Measurements from ENCODE around the gene MND1. TPM values are rescaled to one million over a fixed set of nuclear protein-coding genes. Genes with fewer than 3 reads are reported as not detected.

The MND1 gene
- polyA plus RNA-seq, 2 donors: 3.4 to 4.6 TPM

GRCh38 chr4:153427363-153428071 is 83.0 kb downstream of the MND1 start:
- no peaks in the 10 kb centered on the region for H3K9me3 ChIP-seq (ENCODE audit: control insufficient read depth in 2 of 2, insufficient read depth in 1 of 2, low read depth in 1 of 2, low read length in 1 of 2)
- no peak overlapping the region for H3K27ac ChIP-seq (ENCODE audit: low read depth in 2 of 2, low read length in 1 of 2)
- 93% methylated on average over 4 of the region's 4 CpGs for WGBS, 2 donors

GRCh38 chr4:153428941-153429475 is 84.5 kb downstream of the MND1 start:
- no peak overlapping the region for H3K27ac ChIP-seq (ENCODE audit: low read depth in 2 of 2, low read length in 1 of 2)
- no peaks in the 10 kb centered on the region for H3K36me3 ChIP-seq (ENCODE audit: control insufficient read depth in 2 of 2, insufficient read depth in 2 of 2, low read length in 1 of 2)
- 63% methylated on average over 3 of the region's 3 CpGs for WGBS, 2 donors

More at GRCh38 chr4:153427363-153428071, 83.0 kb downstream of the MND1 start:
- no peak overlapping the region for H3K4me3 ChIP-seq (ENCODE audit: low read depth in 1 of 2, low read length in 2 of 2)
- H3K27me3 ChIP-seq (ENCODE audit: control insufficient read depth in 1 of 2, insufficient read depth in 2 of 2, low read length in 2 of 2): no peaks in the 10 kb centered on the region
- no peaks in the 10 kb centered on the region for H3K4me1 ChIP-seq (ENCODE audit: control insufficient read depth in 2 of 2, insufficient read depth in 2 of 2, low read length in 1 of 2)
- no peaks in the 10 kb centered on the region for H3K36me3 ChIP-seq (ENCODE audit: control insufficient read depth in 2 of 2, insufficient read depth in 2 of 2, low read length in 1 of 2)

GRCh38 chr4:153432965-153433753 is 88.7 kb downstream of the MND1 start:
- Histone ChIP-seq H3K4me3 (ENCODE audit: low read depth in 1 of 2, low read length in 2 of 2) (no peak overlapping the region), H3K27ac (ENCODE audit: low read depth in 2 of 2, low read length in 1 of 2) (peak overlapping the region in 1 of 2 donors; percentile 45)

More at GRCh38 chr4:153428941-153429475, 84.5 kb downstream of the MND1 start:
- H3K9me3 ChIP-seq (ENCODE audit: control insufficient read depth in 2 of 2, insufficient read depth in 1 of 2, low read depth in 1 of 2, low read length in 1 of 2): no peaks in the 10 kb centered on the region
- H3K4me1 ChIP-seq (ENCODE audit: control insufficient read depth in 2 of 2, insufficient read depth in 2 of 2, low read length in 1 of 2): no peaks in the 10 kb centered on the region
- no peak overlapping the region for H3K4me3 ChIP-seq (ENCODE audit: low read depth in 1 of 2, low read length in 2 of 2)
- H3K27me3 ChIP-seq (ENCODE audit: control insufficient read depth in 1 of 2, insufficient read depth in 2 of 2, low read length in 2 of 2): no peaks in the 10 kb centered on the region

GRCh38 chr4:153433754-153434105 is 89.2 kb downstream of the MND1 start:
- Histone ChIP-seq H3K4me3 (ENCODE audit: low read depth in 1 of 2, low read length in 2 of 2) (no peak overlapping the region), H3K4me1 (ENCODE audit: control insufficient read depth in 2 of 2, insufficient read depth in 2 of 2, low read length in 1 of 2) (no peaks in the 10 kb centered on the region), H3K27me3 (ENCODE audit: control insufficient read depth in 1 of 2, insufficient read depth in 2 of 2, low read length in 2 of 2) (no peaks in the 10 kb centered on the region), H3K9me3 (ENCODE audit: control insufficient read depth in 2 of 2, insufficient read depth in 1 of 2, low read depth in 1 of 2, low read length in 1 of 2) (no peaks in the 10 kb centered on the region), H3K36me3 (ENCODE audit: control insufficient read depth in 2 of 2, insufficient read depth in 2 of 2, low read length in 1 of 2) (no peaks in the 10 kb centered on the region), H3K27ac (ENCODE audit: low read depth in 2 of 2, low read length in 1 of 2) (no peak overlapping the region)
- 53 to 59% methylated on average over 3 of the region's 3 CpGs for WGBS, 2 donors

More at GRCh38 chr4:153432965-153433753, 88.7 kb downstream of the MND1 start:
- Histone ChIP-seq H3K4me1 (ENCODE audit: control insufficient read depth in 2 of 2, insufficient read depth in 2 of 2, low read length in 1 of 2) (no peaks in the 10 kb centered on the region), H3K9me3 (ENCODE audit: control insufficient read depth in 2 of 2, insufficient read depth in 1 of 2, low read depth in 1 of 2, low read length in 1 of 2) (no peaks in the 10 kb centered on the region), H3K27me3 (ENCODE audit: control insufficient read depth in 1 of 2, insufficient read depth in 2 of 2, low read length in 2 of 2) (no peaks in the 10 kb centered on the region), H3K36me3 (ENCODE audit: control insufficient read depth in 2 of 2, insufficient read depth in 2 of 2, low read length in 1 of 2) (no peaks in the 10 kb centered on the region)
- WGBS, 2 donors: 54 to 56% methylated on average over 12 of the region's 12 CpGs

GRCh38 chr4:153434190-153434589 is 89.7 kb downstream of the MND1 start:
- H3K9me3 ChIP-seq (ENCODE audit: control insufficient read depth in 2 of 2, insufficient read depth in 1 of 2, low read depth in 1 of 2, low read length in 1 of 2): no peaks in the 10 kb centered on the region
- H3K27ac ChIP-seq (ENCODE audit: low read depth in 2 of 2, low read length in 1 of 2): no peak overlapping the region
- H3K4me1 ChIP-seq (ENCODE audit: control insufficient read depth in 2 of 2, insufficient read depth in 2 of 2, low read length in 1 of 2): no peaks in the 10 kb centered on the region
- no peaks in the 10 kb centered on the region for H3K36me3 ChIP-seq (ENCODE audit: control insufficient read depth in 2 of 2, insufficient read depth in 2 of 2, low read length in 1 of 2)
- H3K27me3 ChIP-seq (ENCODE audit: control insufficient read depth in 1 of 2, insufficient read depth in 2 of 2, low read length in 2 of 2): no peaks in the 10 kb centered on the region
- H3K4me3 ChIP-seq (ENCODE audit: low read depth in 1 of 2, low read length in 2 of 2): no peak overlapping the region
- WGBS, 2 donors: 64 to 88% methylated on average over 2 of the region's 2 CpGs

GRCh38 chr4:153438916-153439756 is 94.6 kb downstream of the MND1 start:
- H3K4me1 ChIP-seq (ENCODE audit: control insufficient read depth in 2 of 2, insufficient read depth in 2 of 2, low read length in 1 of 2): no peaks in the 10 kb centered on the region
- peak overlapping the region in 1 of 2 donors; percentile 22 for H3K27ac ChIP-seq (ENCODE audit: low read depth in 2 of 2, low read length in 1 of 2)
- H3K9me3 ChIP-seq (ENCODE audit: control insufficient read depth in 2 of 2, insufficient read depth in 1 of 2, low read depth in 1 of 2, low read length in 1 of 2): no peaks in the 10 kb centered on the region
- H3K36me3 ChIP-seq (ENCODE audit: control insufficient read depth in 2 of 2, insufficient read depth in 2 of 2, low read length in 1 of 2): no peaks in the 10 kb centered on the region
- WGBS, 2 donors: 68 to 71% methylated on average over 13 of the region's 13 CpGs
- peak overlapping the region in 1 of 2 donors; percentile 15 for H3K4me3 ChIP-seq (ENCODE audit: low read depth in 1 of 2, low read length in 2 of 2)
- H3K27me3 ChIP-seq (ENCODE audit: control insufficient read depth in 1 of 2, insufficient read depth in 2 of 2, low read length in 2 of 2): no peaks in the 10 kb centered on the region

- H3K4me1 ChIP-seq (ENCODE audit: control insufficient read depth in 2 of 2, insufficient read depth in 2 of 2, low read length in 1 of 2): no peaks in the 10 kb centered on the region
- H3K4me3 ChIP-seq (ENCODE audit: low read depth in 1 of 2, low read length in 2 of 2): no peak overlapping the region
- H3K36me3 ChIP-seq (ENCODE audit: control insufficient read depth in 2 of 2, insufficient read depth in 2 of 2, low read length in 1 of 2): no peaks in the 10 kb centered on the region
- H3K9me3 ChIP-seq (ENCODE audit: control insufficient read depth in 2 of 2, insufficient read depth in 1 of 2, low read depth in 1 of 2, low read length in 1 of 2): no peaks in the 10 kb centered on the region
- WGBS, 2 donors: 89 to 94% methylated on average over 9 of the region's 9 CpGs
- H3K27me3 ChIP-seq (ENCODE audit: control insufficient read depth in 1 of 2, insufficient read depth in 2 of 2, low read length in 2 of 2): no peaks in the 10 kb centered on the region
- no peak overlapping the region for H3K27ac ChIP-seq (ENCODE audit: low read depth in 2 of 2, low read length in 1 of 2)
Measured at GRCh38 chr4:153439831-153440230, 95.3 kb downstream of the MND1 start.

GRCh38 chr4:153440475-153440874 is 96.0 kb downstream of the MND1 start:
- 89 to 90% methylated on average over 5 to 6 of the region's 6 CpGs for WGBS, 2 donors
- Histone ChIP-seq H3K36me3 (ENCODE audit: control insufficient read depth in 2 of 2, insufficient read depth in 2 of 2, low read length in 1 of 2) (no peaks in the 10 kb centered on the region), H3K4me1 (ENCODE audit: control insufficient read depth in 2 of 2, insufficient read depth in 2 of 2, low read length in 1 of 2) (no peaks in the 10 kb centered on the region), H3K9me3 (ENCODE audit: control insufficient read depth in 2 of 2, insufficient read depth in 1 of 2, low read depth in 1 of 2, low read length in 1 of 2) (no peaks in the 10 kb centered on the region), H3K27me3 (ENCODE audit: control insufficient read depth in 1 of 2, insufficient read depth in 2 of 2, low read length in 2 of 2) (no peaks in the 10 kb centered on the region), H3K27ac (ENCODE audit: low read depth in 2 of 2, low read length in 1 of 2) (no peak overlapping the region), H3K4me3 (ENCODE audit: low read depth in 1 of 2, low read length in 2 of 2) (no peak overlapping the region)

GRCh38 chr4:153447175-153447905 is 102.9 kb downstream of the MND1 start:
- Histone ChIP-seq H3K9me3 (ENCODE audit: control insufficient read depth in 2 of 2, insufficient read depth in 1 of 2, low read depth in 1 of 2, low read length in 1 of 2) (no peaks in the 10 kb centered on the region), H3K4me3 (ENCODE audit: low read depth in 1 of 2, low read length in 2 of 2) (no peak overlapping the region), H3K4me1 (ENCODE audit: control insufficient read depth in 2 of 2, insufficient read depth in 2 of 2, low read length in 1 of 2) (no peaks in the 10 kb centered on the region), H3K27ac (ENCODE audit: low read depth in 2 of 2, low read length in 1 of 2) (no peak overlapping the region), H3K27me3 (ENCODE audit: control insufficient read depth in 1 of 2, insufficient read depth in 2 of 2, low read length in 2 of 2) (no peaks in the 10 kb centered on the region), H3K36me3 (ENCODE audit: control insufficient read depth in 2 of 2, insufficient read depth in 2 of 2, low read length in 1 of 2) (no peaks in the 10 kb centered on the region)
- 82 to 86% methylated on average over 5 of the region's 5 CpGs for WGBS, 2 donors
